PC-9 (cell line): ENCODE results near the gene TSPEAR. TPM values are rescaled to one million over a fixed set of nuclear protein-coding genes. Genes with fewer than 3 reads are reported as not detected.

Experiments
- BruUV-seq: library from RNA; stranded (reverse); fragments of 400-500 nt; replicated peaks from 2 replicates; lab custom pipeline; 2021; lab: Mats Ljungman, UMichigan
- CTCF ChIA-PET: fragments of 300-600 bp; sonication (Branson Sonifier 250); formaldehyde crosslinking; loops from one replicate; lab custom pipeline; 2022; ENCODE audit warnings: antibody characterized with exemption; lab: Charles Lee
- POLR2A ChIA-PET: fragments of 300-600 bp; sonication (Branson Sonifier 250); formaldehyde crosslinking; loops from one replicate; lab custom pipeline; 2022; ENCODE audit warnings: antibody characterized with exemption; ENCODE audit not compliant: unreplicated experiment; lab: Charles Lee
- DNase-seq, 2 experiments: peaks; one replicate each; pipeline versions ENCODE4 v3.0.0 to v3.0.0-alpha.2; 2015 to 2022; ENCODE audit warnings: mixed read lengths in 1 of 2
- H2AFZ ChIP-seq: fragments of 200-600 bp; sonication (generic); 2 replicates; pipeline ENCODE4 v1.8.1; 2017; ENCODE audit warnings: antibody characterized with exemption
- H3F3A ChIP-seq: fragments of 200-600 bp; sonication (generic); 2 replicates; pipeline ENCODE4 v1.8.1; 2017; ENCODE audit warnings: antibody characterized with exemption, mild to moderate bottlenecking, low read depth; ENCODE audit not compliant: insufficient read depth
- H3K27ac ChIP-seq: fragments of 200-600 bp; sonication (generic); 2 replicates; pipeline ENCODE4 v1.6.1; 2016; ENCODE audit warnings: mixed run types
- H3K27me3 ChIP-seq: fragments of 200-600 bp; sonication (generic); 2 replicates; pipeline ENCODE4 v1.6.1; 2016; ENCODE audit warnings: low read depth, mixed run types; ENCODE audit not compliant: insufficient read depth
- H3K36me3 ChIP-seq: fragments of 200-600 bp; sonication (generic); 2 replicates; pipeline ENCODE4 v1.6.1; 2016; ENCODE audit warnings: low read depth, mixed run types
- H3K4me1 ChIP-seq: fragments of 200-600 bp; sonication (generic); replicated peaks from 2 replicates; pipeline ENCODE4 v1.6.1; 2016; ENCODE audit warnings: mixed run types; ENCODE audit not compliant: insufficient read depth
- H3K4me2 ChIP-seq: fragments of 200-600 bp; sonication (generic); 2 replicates; pipeline ENCODE4 v1.6.1; 2017; ENCODE audit warnings: mixed run types
- H3K4me3 ChIP-seq: fragments of 200-600 bp; sonication (generic); 2 replicates; pipeline ENCODE4 v1.6.1; 2016; ENCODE audit warnings: mixed run types
- H3K79me2 ChIP-seq: fragments of 200-600 bp; sonication (generic); 2 replicates; pipeline ENCODE4 v1.6.1; 2017; ENCODE audit warnings: low read depth, mixed run types
- H3K9me2 ChIP-seq: fragments of 200-600 bp; sonication (generic); 2 replicates; pipeline ENCODE4 v1.8.1; 2017; ENCODE audit warnings: mild to moderate bottlenecking; ENCODE audit not compliant: insufficient read depth
- H3K9me3 ChIP-seq: fragments of 200-600 bp; sonication (generic); 2 replicates; pipeline ENCODE4 v1.8.1; 2016; ENCODE audit warnings: low read depth; ENCODE audit not compliant: insufficient read depth
- H4K20me1 ChIP-seq: fragments of 200-600 bp; sonication (generic); 2 replicates; pipeline ENCODE4 v1.8.1; 2017; ENCODE audit not compliant: insufficient read depth
- CTCF ChIP-seq: fragments of 200-600 bp; sonication (generic); conservative IDR thresholded peaks from 2 replicates; pipeline ENCODE4 v1.6.1; 2017; ENCODE audit warnings: mixed run types, antibody characterized with exemption, mild to moderate bottlenecking, moderate library complexity
- EZH2 ChIP-seq: fragments of 200-600 bp; sonication (generic); IDR thresholded peaks from 2 replicates; pipeline ENCODE4 v1.8.0; 2017; ENCODE audit warnings: antibody characterized with exemption, low read depth
- intact Hi-C: fragments of 100-400 bp; cut with micrococcal nuclease; formaldehyde crosslinking; loops from one replicate; pipeline ENCODE4 v1.10.0; 2022; ENCODE audit not compliant: unreplicated experiment
- total RNA-seq: library from RNA; stranded (reverse); gene quantifications from 2 replicates; pipeline ENCODE4 v1.2.3, GENCODE V29; 2021

The TSPEAR gene
- total RNA-seq, 1 experiment from 2014 or later, result not detected

DNA sequence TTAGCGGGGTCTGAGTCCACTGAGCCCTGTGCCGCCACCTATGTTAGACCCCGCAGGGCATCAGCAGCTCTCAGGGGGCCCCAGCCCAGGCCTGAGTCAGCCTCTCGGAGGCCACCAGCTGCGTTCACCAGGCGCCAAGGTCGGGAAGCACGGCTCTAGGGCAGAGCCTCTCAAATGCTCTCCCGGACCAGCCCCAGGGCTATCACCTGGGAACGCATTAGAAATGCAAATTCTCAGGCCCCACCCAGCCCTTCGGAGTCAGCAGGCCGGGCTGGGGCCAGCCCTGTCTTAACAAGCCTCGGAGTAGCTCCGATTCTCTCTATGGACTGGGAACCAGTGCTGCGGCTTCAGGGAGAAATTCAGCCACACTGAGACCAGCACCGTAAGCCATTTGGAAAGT is 37.2 kb upstream of the TSPEAR start:
- Histone ChIP-seq H3K9me3 (no peaks in the 10 kb centered on the region), H2AFZ (no peak overlapping the region), H3K4me3 (no peak overlapping the region), H4K20me1 (no peaks in the 10 kb centered on the region), H3K4me1 (peaks cover 15% of the 10 kb centered on the region), H3K36me3 (no peaks in the 10 kb centered on the region), H3F3A (peaks cover 10% of the 10 kb centered on the region; the same call in 1 of the 2 replicates), H3K9me2 (no peaks in the 10 kb centered on the region), H3K79me2 (no peaks in the 10 kb centered on the region), H3K27ac (no peak overlapping the region), H3K27me3 (no peaks in the 10 kb centered on the region), H3K4me2 (no peak overlapping the region)
- BruUV-seq, result no TSS peak
- no peak for TF ChIP-seq EZH2
- DNase-seq, result no peak
- ChIA-PET POLR2A (no interaction called here), CTCF (no interaction called here)
- intact Hi-C loops, result no loop called here

DNA sequence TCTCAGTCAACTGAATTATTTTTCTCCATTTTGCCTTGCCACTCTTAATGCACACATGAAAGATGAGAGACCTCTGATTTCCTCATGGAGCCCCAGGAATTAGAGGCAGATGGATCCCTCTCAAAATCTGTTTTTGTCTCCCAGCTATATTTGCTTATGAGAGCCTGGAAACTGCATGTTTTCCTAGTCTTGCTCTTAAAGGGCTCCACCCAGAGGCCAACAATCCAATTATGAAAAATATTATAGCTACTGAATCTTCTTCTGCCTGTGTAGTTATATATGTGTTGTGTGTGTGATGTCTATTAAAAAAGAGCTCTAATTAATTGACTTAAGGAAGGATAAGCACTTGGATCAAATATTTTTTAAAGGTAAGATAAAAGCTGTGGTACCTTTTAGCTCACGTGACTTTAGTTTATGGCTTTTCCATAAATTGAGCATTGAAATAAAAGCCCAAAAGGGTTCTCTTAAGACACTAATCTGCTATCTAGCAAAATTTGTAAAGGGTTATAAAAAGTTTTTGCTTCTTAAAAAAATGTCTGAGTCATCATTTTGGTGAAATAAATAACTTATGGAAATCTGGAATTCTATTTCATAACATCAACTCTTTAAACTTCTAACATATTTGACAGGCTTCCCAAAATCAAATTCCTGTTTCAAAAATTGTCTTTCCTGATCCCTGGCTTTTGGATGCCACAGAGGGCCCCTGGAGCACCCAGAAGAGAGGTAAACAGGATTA is 31.2 kb upstream of the TSPEAR start:
- TF ChIP-seq EZH2, result no peak
- TF ChIP-seq CTCF, result peak; percentile 47
- H3K79me2 ChIP-seq, result no peaks in the 10 kb centered on the region
- no peaks in the 10 kb centered on the region for H3K36me3 ChIP-seq
- no TSS peak for BruUV-seq
- H4K20me1 ChIP-seq, result no peaks in the 10 kb centered on the region
- no peak overlapping the region for H3K27ac ChIP-seq
- H3F3A ChIP-seq, result no peaks in the 10 kb centered on the region
- no peaks in the 10 kb centered on the region for H3K9me2 ChIP-seq
- no peak overlapping the region for H2AFZ ChIP-seq
- H3K9me3 ChIP-seq, result no peaks in the 10 kb centered on the region
- peaks cover 13% of the 10 kb centered on the region for H3K27me3 ChIP-seq
- DNase-seq, result no peak
- intact Hi-C loops, result no loop called here
- H3K4me1 ChIP-seq, result no peaks in the 10 kb centered on the region
- POLR2A ChIA-PET, result no interaction called here
- H3K4me3 ChIP-seq, result no peak overlapping the region
- no peak overlapping the region for H3K4me2 ChIP-seq
- CTCF ChIA-PET, result interaction anchor here (0.6 to 1.0 kb wide), 3 partner anchors 189 to 387 kb away, joined by 5 to 7 read pairs (median 6); no protein-coding TSS in a partner anchor

DNA sequence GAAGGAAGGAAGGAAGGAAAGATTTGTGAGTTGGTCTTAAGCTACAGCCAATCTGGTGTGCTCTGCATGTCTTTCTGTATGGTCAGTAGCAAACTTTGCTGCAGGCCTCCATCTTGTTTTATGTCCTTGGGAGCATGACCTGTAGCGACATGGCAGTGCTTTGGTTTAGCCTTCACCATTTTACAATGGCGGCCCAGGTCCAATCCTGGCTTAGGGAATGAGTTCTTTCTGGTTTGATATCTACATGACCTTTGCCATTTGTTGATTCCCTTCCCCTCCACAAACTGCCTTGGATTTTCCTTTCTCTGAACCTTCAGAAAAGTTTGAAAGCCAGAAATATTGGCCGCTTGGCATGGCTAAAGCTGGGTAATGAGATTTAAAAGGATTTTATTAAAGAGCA is 30.5 kb upstream of the TSPEAR start:
- Histone ChIP-seq H3K79me2 (no peaks in the 10 kb centered on the region), H3K4me2 (no peak overlapping the region), H3K9me2 (no peaks in the 10 kb centered on the region), H3K4me3 (no peak overlapping the region), H3K27ac (no peak overlapping the region), H3F3A (no peaks in the 10 kb centered on the region), H3K36me3 (no peaks in the 10 kb centered on the region), H3K9me3 (no peaks in the 10 kb centered on the region), H4K20me1 (no peaks in the 10 kb centered on the region), H3K4me1 (peaks cover under 1% of the 10 kb centered on the region; the same call in 1 of the 2 replicates), H2AFZ (no peak overlapping the region), H3K27me3 (peaks cover 13% of the 10 kb centered on the region)
- TF ChIP-seq CTCF (no peak), EZH2 (no peak)
- POLR2A ChIA-PET, result no interaction called here
- no peak for DNase-seq
- CTCF ChIA-PET, result interaction anchor here (0.6 to 1.0 kb wide), 3 partner anchors 190 to 388 kb away, joined by 5 to 7 read pairs (median 6); no protein-coding TSS in a partner anchor
- intact Hi-C loops, result no loop called here
- BruUV-seq, result no TSS peak
